Nephron progenitor cell (in vitro differentiated cells): ENCODE measurements around the gene IL23A.
A peak's percentile ranks its signal among the peaks of the same experiment; 100 is the strongest.

Source experiments
- DNase-seq: peaks from one replicate; pipeline ENCODE4 v3.0.0; 2021
- H3K27ac Mint-ChIP-seq: 2 replicates; pipeline ENCODE4 v1.8.0; 2021; ENCODE audit warnings: mild to moderate bottlenecking, moderate library complexity, mixed read lengths
- H3K27me3 Mint-ChIP-seq: 2 replicates; pipeline ENCODE4 v1.8.0; 2021; ENCODE audit warnings: mild to moderate bottlenecking, low read depth, mixed read lengths; ENCODE audit not compliant: poor library complexity
- H3K36me3 Mint-ChIP-seq: 2 replicates; pipeline ENCODE4 v1.8.0; 2021; ENCODE audit warnings: low read depth, mixed read lengths
- H3K4me1 Mint-ChIP-seq: 2 replicates; pipeline ENCODE4 v1.8.0; 2021; ENCODE audit warnings: mixed read lengths
- H3K4me3 Mint-ChIP-seq: 2 replicates; pipeline ENCODE4 v1.8.0; 2021; ENCODE audit warnings: mild to moderate bottlenecking, moderate library complexity, mixed read lengths
- H3K9me3 Mint-ChIP-seq: 2 replicates; pipeline ENCODE4 v1.8.0; 2021; ENCODE audit warnings: mild to moderate bottlenecking, moderate library complexity, mixed read lengths
- TF ChIP-seq, protein P1 (sequence below): fragments of 200-600 bp; sonication (generic); IDR thresholded peaks from 2 replicates; pipeline ENCODE4 v1.5.0; 2021; ENCODE audit warnings: antibody characterized with exemption

The IL23A gene

DNA sequence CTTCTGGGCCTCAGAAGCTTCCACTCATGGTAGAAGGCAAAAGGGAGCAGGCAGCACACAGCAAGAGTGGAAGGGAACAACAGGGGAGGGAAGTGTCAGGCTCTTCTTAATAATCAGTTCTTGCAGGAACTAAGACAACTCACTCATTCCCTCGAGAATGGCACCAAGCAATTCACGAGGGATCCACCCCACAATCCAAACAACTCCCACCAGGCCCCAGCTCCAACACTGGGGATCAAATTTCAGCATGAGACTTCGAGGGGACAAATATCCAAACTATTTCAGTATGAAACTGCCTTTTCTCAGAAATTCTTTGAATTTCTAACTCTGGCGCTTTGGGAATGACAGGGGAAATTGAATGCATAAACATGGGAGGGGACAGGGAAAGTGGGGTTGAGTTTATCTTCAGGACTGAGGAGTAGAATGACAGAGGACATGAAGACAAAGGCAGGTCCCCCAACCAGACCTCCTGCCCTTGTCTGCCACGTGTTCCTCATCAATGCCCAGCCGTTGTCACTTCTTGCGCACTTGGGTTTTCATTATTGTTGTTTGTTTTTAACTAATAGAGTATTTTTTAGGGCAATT, 48.6 kb downstream of the IL23A start:
- Mint-ChIP-seq H3K27me3 (peaks cover 18% of the 10 kb centered on the region), H3K4me3 (peak overlapping the region; percentile 28), H3K9me3 (peaks cover 12% of the 10 kb centered on the region), H3K4me1 (peaks cover 38% of the 10 kb centered on the region), H3K27ac (peak overlapping the region; percentile 86), H3K36me3 (no peaks in the 10 kb centered on the region)
- peak; percentile 16 for DNase-seq
- TF ChIP-seq, protein P1, sequence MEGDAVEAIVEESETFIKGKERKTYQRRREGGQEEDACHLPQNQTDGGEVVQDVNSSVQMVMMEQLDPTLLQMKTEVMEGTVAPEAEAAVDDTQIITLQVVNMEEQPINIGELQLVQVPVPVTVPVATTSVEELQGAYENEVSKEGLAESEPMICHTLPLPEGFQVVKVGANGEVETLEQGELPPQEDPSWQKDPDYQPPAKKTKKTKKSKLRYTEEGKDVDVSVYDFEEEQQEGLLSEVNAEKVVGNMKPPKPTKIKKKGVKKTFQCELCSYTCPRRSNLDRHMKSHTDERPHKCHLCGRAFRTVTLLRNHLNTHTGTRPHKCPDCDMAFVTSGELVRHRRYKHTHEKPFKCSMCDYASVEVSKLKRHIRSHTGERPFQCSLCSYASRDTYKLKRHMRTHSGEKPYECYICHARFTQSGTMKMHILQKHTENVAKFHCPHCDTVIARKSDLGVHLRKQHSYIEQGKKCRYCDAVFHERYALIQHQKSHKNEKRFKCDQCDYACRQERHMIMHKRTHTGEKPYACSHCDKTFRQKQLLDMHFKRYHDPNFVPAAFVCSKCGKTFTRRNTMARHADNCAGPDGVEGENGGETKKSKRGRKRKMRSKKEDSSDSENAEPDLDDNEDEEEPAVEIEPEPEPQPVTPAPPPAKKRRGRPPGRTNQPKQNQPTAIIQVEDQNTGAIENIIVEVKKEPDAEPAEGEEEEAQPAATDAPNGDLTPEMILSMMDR, result no peak

- Mint-ChIP-seq H3K9me3 (peaks cover 21% of the 10 kb centered on the region), H3K27ac (peak overlapping the region; percentile 94), H3K27me3 (peaks cover 11% of the 10 kb centered on the region)
These were observed 50.7 kb downstream of the IL23A start for GRCh38 chr12:56389412-56389811.

More at GRCh38 chr12:56389412-56389811, 50.7 kb downstream of the IL23A start:
- TF ChIP-seq, protein P1, result no peak
- Mint-ChIP-seq H3K36me3 (no peaks in the 10 kb centered on the region), H3K4me3 (peak overlapping the region; percentile 60), H3K4me1 (peaks cover 38% of the 10 kb centered on the region)
- DNase-seq, result no peak
